Activated CD4-positive, alpha-beta memory T cell treated with anti-CD3 and anti-CD28 coated beads for 36 hours (primary cell): ENCODE results near the gene RIMBP3C. TPM values are rescaled to one million over a fixed set of nuclear protein-coding genes. Genes with fewer than 3 reads are reported as not detected.
A peak's percentile ranks its signal among the peaks of the same experiment; 100 is the strongest.
"Not testable (repeated sequence)": the region's sequence is repeated elsewhere in the genome, so short reads cannot be mapped to it uniquely, and the experiment has no call there.

Source experiments
- CTCF ChIA-PET: fragments of 350-600 bp; sonication (Branson Sonifier 250); formaldehyde crosslinking; loops from one replicate; lab custom pipeline; 2021; ENCODE audit warnings: antibody characterized with exemption, inconsistent platforms; lab: Charles Lee
- POLR2A ChIA-PET: fragments of 350-600 bp; sonication (Branson Sonifier 250); formaldehyde crosslinking; loops from one replicate; lab custom pipeline; 2021; ENCODE audit warnings: antibody characterized with exemption; lab: Charles Lee
- DNase-seq: peaks from one replicate; pipeline ENCODE4 v3.0.0-alpha.2; 2020
- H3K27ac Mint-ChIP-seq: one replicate; pipeline ENCODE4 v1.8.0; 2021; ENCODE audit warnings: mixed read lengths
- H3K27me3 Mint-ChIP-seq: one replicate; pipeline ENCODE4 v1.8.0; 2021; ENCODE audit warnings: mixed read lengths
- H3K36me3 Mint-ChIP-seq: one replicate; pipeline ENCODE4 v1.8.0; 2021; ENCODE audit warnings: mixed read lengths
- H3K4me1 Mint-ChIP-seq: one replicate; pipeline ENCODE4 v1.8.0; 2021; ENCODE audit warnings: low read depth, mixed read lengths
- H3K4me3 Mint-ChIP-seq: one replicate; pipeline ENCODE4 v1.8.0; 2021; ENCODE audit warnings: mild to moderate bottlenecking, mixed read lengths
- H3K9me3 Mint-ChIP-seq: one replicate; pipeline ENCODE4 v1.8.0; 2021; ENCODE audit warnings: mixed read lengths
- intact Hi-C: fragments of 100-400 bp; cut with micrococcal nuclease; formaldehyde crosslinking; loops from one replicate; pipeline ENCODE4 v1.15.1; 2023
- total RNA-seq, 2 experiments: library from RNA; stranded (reverse); gene quantifications; one replicate each; pipeline ENCODE4 v1.2.3, GENCODE V29; 2021

RIMBP3C gene
- total RNA-seq = under 1 TPM in 1 of 2 experiments, not detected in 1; 0.46 TPM

- H3K4me1 Mint-ChIP-seq, DNase-seq, H3K4me3 Mint-ChIP-seq, H3K36me3 Mint-ChIP-seq, H3K9me3 Mint-ChIP-seq, H3K27ac Mint-ChIP-seq, CTCF ChIA-PET, intact Hi-C loops, POLR2A ChIA-PET, H3K27me3 Mint-ChIP-seq: not testable (repeated sequence)
Observed at GRCh38 chr22:21551361-21551760, at the start of gene RIMBP3C. RIMBP3C (minus strand) TSS chr22:21551461; CDS start chr22:21550976, 485 bp downstream.

GRCh38 chr22:21599053-21599893, 48.0 kb upstream of the RIMBP3C start:
- ChIA-PET CTCF (interaction anchor here (0.9 to 2.3 kb wide), 2 partner anchors 30 to 47 kb away, joined by 3 to 6 read pairs; no protein-coding TSS in a partner anchor), POLR2A (no interaction called here)
- intact Hi-C loops = no loop called here
- Mint-ChIP-seq H3K4me3 (no peak overlapping the region), H3K9me3 (no peaks in the 10 kb centered on the region), H3K4me1 (peaks cover 27% of the 10 kb centered on the region), H3K27me3 (no peaks in the 10 kb centered on the region), H3K27ac (peak overlapping the region; percentile 7), H3K36me3 (peaks cover 31% of the 10 kb centered on the region)
- DNase-seq = no peak

GRCh38 chr22:21598302-21598701, 47.0 kb upstream of the RIMBP3C start:
- POLR2A ChIA-PET = no interaction called here
- DNase-seq = no peak
- Mint-ChIP-seq H3K36me3 (peaks cover 41% of the 10 kb centered on the region), H3K27ac (no peak overlapping the region), H3K9me3 (no peaks in the 10 kb centered on the region), H3K27me3 (no peaks in the 10 kb centered on the region), H3K4me1 (peaks cover 37% of the 10 kb centered on the region), H3K4me3 (no peak overlapping the region)
- CTCF ChIA-PET = interaction anchor here (1.4 to 2.3 kb wide), 3 partner anchors 31 to 48 kb away, joined by 3 to 7 read pairs (median 6); partner anchors contain the start of gene SDF2L1
- intact Hi-C loops = no loop called here

GRCh38 chr22:21596356-21597135, 45.3 kb upstream of the RIMBP3C start:
- H3K27me3 Mint-ChIP-seq, H3K4me3 Mint-ChIP-seq, H3K9me3 Mint-ChIP-seq, intact Hi-C loops, H3K27ac Mint-ChIP-seq, POLR2A ChIA-PET, DNase-seq: not testable (repeated sequence)
- Mint-ChIP-seq H3K36me3 (peaks cover 39% of the 10 kb centered on the region), H3K4me1 (peaks cover 35% of the 10 kb centered on the region)
- CTCF ChIA-PET = interaction anchor here (1.2 to 1.5 kb wide), 2 partner anchors 9 to 33 kb away, joined by 3 read pairs; no protein-coding TSS in a partner anchor

GRCh38 chr22:21594865-21595452, 43.7 kb upstream of the RIMBP3C start:
- no peaks in the 10 kb centered on the region for H3K27me3 Mint-ChIP-seq
- H3K4me1 Mint-ChIP-seq = peaks cover 39% of the 10 kb centered on the region
- intact Hi-C loops = no loop called here
- H3K27ac Mint-ChIP-seq = no peak overlapping the region
- H3K4me3 Mint-ChIP-seq = no peak overlapping the region
- ChIA-PET CTCF (no interaction called here), POLR2A (no interaction called here)
- peaks cover 39% of the 10 kb centered on the region for H3K36me3 Mint-ChIP-seq
- H3K9me3 Mint-ChIP-seq = no peaks in the 10 kb centered on the region
- no peak for DNase-seq

- no peak for DNase-seq
- Mint-ChIP-seq H3K4me3 (no peak overlapping the region), H3K4me1 (peaks cover 42% of the 10 kb centered on the region), H3K36me3 (peaks cover 40% of the 10 kb centered on the region), H3K27ac (no peak overlapping the region), H3K27me3 (no peaks in the 10 kb centered on the region), H3K9me3 (no peaks in the 10 kb centered on the region)
- POLR2A ChIA-PET = interaction anchor here (1.2 kb wide), 1 partner anchor 9 kb away, joined by 4 read pairs; no protein-coding TSS in a partner anchor
- CTCF ChIA-PET = interaction anchor here (1.3 kb wide), 1 partner anchor 14 kb away, joined by 3 read pairs; no protein-coding TSS in a partner anchor
- intact Hi-C loops = no loop called here
Observed at GRCh38 chr22:21593406-21594232, 42.4 kb upstream of the RIMBP3C start.

- Mint-ChIP-seq H3K4me1 (peaks cover 46% of the 10 kb centered on the region), H3K36me3 (peaks cover 40% of the 10 kb centered on the region), H3K4me3 (no peak overlapping the region), H3K27me3 (no peaks in the 10 kb centered on the region), H3K9me3 (no peaks in the 10 kb centered on the region), H3K27ac (no peak overlapping the region)
- DNase-seq = no peak
- POLR2A ChIA-PET = interaction anchor here (1.0 to 1.2 kb wide), 2 partner anchors 10 to 13 kb away, joined by 3 to 4 read pairs; no protein-coding TSS in a partner anchor
- CTCF ChIA-PET = no interaction called here
- intact Hi-C loops = no loop called here
Observed at GRCh38 chr22:21592422-21592821, 41.2 kb upstream of the RIMBP3C start.

GRCh38 chr22:21591695-21592094, 40.4 kb upstream of the RIMBP3C start:
- Mint-ChIP-seq H3K27ac (no peak overlapping the region), H3K27me3 (no peaks in the 10 kb centered on the region), H3K4me1 (peaks cover 51% of the 10 kb centered on the region), H3K4me3 (no peak overlapping the region), H3K9me3 (no peaks in the 10 kb centered on the region), H3K36me3 (peaks cover 38% of the 10 kb centered on the region)
- intact Hi-C loops = no loop called here
- ChIA-PET CTCF (no interaction called here), POLR2A (interaction anchor here (1.0 kb wide), 1 partner anchor 13 kb away, joined by 3 read pairs; no protein-coding TSS in a partner anchor)
- DNase-seq = no peak

GRCh38 chr22:21590809-21591641, 39.8 kb upstream of the RIMBP3C start:
- ChIA-PET POLR2A (no interaction called here), CTCF (interaction anchor here (0.9 kb wide), 2 partner anchors 20 to 51 kb away, joined by 3 read pairs; partner anchors contain the start of gene SDF2L1)
- Mint-ChIP-seq H3K4me1 (peaks cover 53% of the 10 kb centered on the region), H3K36me3 (peaks cover 36% of the 10 kb centered on the region), H3K9me3 (no peaks in the 10 kb centered on the region), H3K27ac (no peak overlapping the region), H3K27me3 (no peaks in the 10 kb centered on the region), H3K4me3 (no peak overlapping the region)
- intact Hi-C loops = no loop called here
- DNase-seq = no peak

- no peaks in the 10 kb centered on the region for H3K27me3 Mint-ChIP-seq
- DNase-seq = no peak
- H3K27ac Mint-ChIP-seq = no peak overlapping the region
- ChIA-PET CTCF (interaction anchor here (0.7 to 1.3 kb wide), 2 partner anchors 43 to 48 kb away, joined by 3 to 4 read pairs; partner anchors contain the start of gene CCDC116), POLR2A (no interaction called here)
- H3K9me3 Mint-ChIP-seq = no peaks in the 10 kb centered on the region
- intact Hi-C loops = loop anchor here (5.0 kb wide), 1 partner anchor 38 kb away; no protein-coding TSS in a partner anchor
- peaks cover 64% of the 10 kb centered on the region for H3K4me1 Mint-ChIP-seq
- H3K4me3 Mint-ChIP-seq = no peak overlapping the region
- H3K36me3 Mint-ChIP-seq = peaks cover 20% of the 10 kb centered on the region
Observed at GRCh38 chr22:21589396-21589795, 38.1 kb upstream of the RIMBP3C start.
